NCI-H345 treated with DMSO at 0.1 percent for 48 hours (cell line): ENCODE results near the gene PLRG1.

Experiments
- DNase-seq: peaks from one replicate; lab custom pipeline; 2025; ENCODE audit not compliant: unreplicated experiment; lab: John Stamatoyannopoulos, UW

Gene PLRG1

DNA sequence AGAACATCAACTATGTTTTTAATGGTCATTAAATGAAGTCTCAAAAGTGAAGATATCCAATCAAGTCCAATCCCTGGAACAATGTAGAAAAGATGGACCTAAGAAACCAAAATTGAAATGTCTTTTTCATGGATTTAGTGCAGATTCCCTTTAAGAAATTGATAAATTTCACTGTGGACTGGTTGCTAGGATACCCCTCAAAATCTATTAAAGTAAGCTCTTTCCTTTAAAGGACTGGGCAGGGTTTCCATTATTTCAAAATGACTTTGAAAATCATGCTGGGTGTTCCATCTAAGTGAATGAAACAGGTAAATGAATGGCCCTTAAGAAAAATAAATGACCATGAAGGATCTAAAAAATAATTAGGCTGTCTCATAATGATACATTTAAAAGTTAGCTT lies 28.6 kb downstream of the PLRG1 start:
- DNase-seq, result no peak

DNA sequence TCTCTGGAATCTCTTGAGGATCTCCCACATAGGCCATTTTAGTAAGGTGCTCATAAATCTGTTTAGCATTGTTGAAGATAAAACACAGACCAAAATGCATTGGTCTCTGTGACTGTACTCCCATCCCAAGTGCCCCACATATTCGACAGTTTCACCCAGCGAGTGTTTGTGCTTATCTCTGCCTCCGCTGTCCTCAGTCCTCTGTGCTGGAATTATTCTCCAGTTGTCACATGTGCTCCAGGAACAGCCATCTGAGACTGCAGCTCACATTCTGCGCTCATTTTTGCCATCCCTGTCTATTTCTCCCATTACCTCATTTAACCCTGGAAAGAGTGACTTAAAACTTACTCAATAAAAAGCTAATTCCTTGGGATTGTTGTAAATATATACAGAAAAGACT lies 31.0 kb downstream of the PLRG1 start:
- DNase-seq, result no peak

DNA sequence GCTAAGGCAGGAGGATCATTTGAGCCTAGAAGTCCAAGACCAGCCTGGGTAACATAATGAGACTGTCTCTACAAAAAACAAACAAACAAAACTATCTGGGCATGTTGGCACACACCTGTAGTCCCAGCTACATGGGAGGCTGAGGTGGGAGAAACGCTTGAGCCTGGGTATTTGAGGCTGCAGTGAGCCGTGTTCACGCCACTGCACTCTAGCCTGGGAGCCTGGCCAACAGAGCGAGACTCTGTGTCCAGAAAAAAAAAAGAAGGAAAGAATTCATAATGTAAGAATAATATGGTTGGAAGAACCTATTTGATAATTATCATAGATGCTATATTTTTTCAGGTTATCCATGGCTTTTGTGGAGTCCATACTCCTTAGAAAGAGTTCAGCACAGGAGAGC lies 32.6 kb downstream of the PLRG1 start:
- DNase-seq, result no peak

DNA sequence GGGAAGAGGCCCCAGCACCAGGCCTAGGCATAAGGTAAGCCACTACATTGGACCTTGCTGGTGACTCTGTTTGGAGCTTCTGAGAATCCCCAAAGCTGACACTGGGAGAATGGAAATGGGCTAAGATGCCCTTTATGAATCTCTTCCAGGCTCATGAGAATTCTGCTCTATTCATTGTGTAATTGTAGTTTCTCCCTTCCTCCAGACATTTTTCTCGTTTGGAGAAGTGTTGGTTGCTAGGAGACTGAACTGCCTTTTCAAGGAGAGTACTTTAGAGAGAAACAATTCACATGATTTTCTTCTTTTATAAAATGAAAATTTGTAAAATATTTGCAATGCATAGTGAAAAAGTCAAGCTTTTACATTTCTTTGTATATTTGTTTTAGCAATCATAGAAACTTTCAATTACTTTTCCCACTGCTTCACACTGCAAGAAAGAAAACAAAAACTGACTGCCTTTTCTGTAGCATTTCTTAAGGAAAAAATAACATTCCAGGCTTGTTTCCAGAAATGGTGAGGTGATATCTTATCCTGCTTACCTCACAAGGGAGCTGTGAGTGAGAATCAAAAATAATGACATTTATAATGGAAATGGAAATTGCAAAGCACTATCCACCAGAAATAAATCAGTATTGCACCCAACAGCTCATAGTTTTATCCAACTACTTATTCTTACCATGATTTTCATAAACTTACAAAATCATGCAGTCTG lies 33.7 kb downstream of the PLRG1 start:
- DNase-seq, result no peak

DNA sequence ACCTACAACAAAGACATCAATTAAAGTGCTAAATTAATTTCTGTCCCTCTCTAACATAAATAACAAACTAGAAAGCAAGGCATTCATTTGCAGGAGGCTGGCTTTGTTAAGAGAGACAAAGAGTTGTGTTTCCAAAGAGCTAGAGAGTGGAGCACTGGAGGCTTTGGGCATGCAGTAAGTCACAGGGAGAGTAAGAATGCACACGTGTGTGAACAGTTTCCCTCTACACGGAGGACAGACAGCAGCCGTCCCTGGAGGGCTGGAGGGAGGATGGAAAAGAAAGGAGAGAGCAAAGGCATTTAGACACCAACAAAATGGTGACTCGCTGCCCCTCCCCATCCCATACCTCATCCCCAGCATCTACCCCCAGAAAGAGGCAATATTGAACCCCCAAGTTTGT lies 38.2 kb downstream of the PLRG1 start:
- no peak for DNase-seq

DNA sequence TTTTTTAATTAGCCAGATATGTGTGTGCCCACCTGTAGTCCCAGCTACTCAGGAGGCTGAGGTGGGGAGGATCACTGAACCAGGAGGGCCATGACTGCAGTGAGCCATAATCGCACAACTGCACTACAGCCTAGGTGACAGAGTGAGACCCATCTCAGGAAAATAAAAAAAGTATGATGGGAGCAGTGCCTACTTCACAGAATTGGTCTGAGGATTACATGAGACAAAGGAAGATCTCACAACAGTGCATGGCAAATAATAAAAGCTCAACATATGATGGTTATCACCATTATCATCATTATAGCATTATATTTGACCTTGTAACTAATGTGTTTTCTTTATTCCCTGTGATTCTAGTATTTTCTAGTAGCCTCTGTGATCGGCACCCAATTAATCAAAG lies 38.7 kb downstream of the PLRG1 start:
- no peak for DNase-seq

DNA sequence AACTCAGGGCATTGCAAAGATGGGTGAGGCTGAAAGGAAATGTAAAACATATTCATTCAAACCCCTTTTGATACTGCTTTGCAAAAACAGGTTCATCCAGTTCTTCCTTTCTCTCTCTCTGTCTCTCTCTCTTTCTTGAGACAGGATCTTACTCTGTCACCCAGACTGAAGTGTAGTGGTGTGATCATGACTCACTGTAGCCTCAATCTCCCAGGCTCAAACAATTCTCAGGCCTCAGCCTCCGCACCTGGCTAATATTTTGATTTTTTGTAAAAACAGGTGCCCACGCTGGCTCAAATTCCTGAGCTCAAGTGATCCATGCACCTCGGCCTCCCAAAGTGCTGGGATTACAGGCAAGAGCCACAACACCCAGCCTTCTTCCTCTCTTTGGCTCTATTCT lies 43.0 kb downstream of the PLRG1 start:
- no peak for DNase-seq

DNA sequence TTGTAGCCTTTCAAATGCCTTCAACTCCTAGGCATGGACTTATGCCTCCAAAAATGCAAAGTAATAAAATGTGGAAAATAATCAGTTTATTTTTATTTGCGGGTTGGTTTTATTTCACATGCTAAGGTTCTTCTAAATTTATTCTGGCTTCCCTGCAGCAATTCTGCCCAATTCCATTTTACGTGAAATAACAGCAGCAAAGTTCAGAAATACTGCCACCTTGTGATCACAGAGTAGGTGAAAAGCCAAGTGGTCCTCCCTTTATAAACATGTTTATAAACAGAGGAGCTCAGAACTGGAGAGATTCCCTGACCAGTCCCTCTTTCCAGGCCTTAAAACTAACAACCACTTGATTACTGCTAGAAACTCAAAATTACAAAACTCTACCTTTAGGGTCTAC lies 43.9 kb downstream of the PLRG1 start:
- DNase-seq, result no peak

DNA sequence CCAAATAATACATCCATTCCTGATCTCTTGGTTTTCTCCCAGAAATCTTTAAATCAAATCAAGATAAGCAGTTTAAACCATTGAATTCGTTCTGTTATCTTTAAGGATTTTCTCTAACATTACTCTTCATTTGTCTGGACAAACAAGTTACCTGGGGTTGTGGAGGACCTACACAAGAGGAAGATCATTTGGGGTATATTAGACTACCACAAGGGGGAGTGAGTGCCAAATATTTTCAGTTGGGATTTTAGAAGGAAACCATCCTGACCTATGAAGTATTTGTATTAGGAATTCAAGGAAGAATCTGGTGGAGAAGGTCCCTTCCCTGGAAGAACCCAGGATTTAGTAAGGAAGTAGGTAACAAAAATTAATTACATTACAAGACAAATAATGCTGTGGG lies 46.6 kb downstream of the PLRG1 start:
- DNase-seq, result no peak

DNA sequence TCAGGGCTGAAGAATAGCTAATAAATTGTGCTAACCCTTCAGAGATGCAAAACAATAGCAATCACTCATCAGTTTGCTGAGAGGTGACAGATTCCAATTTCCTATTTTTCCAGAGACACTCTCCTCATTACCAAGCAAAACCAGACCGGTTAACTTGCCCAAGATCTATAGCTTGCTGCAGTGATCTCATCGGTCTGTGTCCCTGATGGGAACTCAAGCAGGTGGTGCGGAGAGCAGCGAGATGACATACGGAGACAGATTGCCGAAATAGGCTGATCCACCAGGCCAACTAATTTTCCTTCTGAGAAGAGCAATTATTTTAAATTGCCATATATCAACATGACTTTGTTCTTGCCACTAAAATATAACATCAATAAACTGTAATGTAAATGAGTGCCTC lies 48.1 kb downstream of the PLRG1 start:
- no peak for DNase-seq

DNA sequence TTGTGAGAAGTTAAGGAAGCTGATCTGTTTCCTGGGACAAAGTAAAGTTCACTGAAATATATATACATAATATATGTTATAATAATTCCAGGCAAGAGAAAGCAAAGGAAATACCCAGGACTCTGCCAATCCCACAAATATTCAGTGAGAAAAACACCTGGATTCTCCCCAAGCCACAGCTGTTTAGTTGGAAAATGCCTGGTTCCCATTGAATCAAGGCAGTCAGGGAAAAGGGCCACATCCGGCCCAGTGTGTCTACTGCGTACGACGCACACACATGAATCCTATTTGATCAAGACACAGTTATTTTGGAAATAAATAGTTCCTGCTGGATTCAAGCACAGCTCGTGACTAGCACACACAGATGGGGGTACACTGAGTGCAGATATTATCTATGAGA lies 52.3 kb downstream of the PLRG1 start:
- DNase-seq, result no peak

DNA sequence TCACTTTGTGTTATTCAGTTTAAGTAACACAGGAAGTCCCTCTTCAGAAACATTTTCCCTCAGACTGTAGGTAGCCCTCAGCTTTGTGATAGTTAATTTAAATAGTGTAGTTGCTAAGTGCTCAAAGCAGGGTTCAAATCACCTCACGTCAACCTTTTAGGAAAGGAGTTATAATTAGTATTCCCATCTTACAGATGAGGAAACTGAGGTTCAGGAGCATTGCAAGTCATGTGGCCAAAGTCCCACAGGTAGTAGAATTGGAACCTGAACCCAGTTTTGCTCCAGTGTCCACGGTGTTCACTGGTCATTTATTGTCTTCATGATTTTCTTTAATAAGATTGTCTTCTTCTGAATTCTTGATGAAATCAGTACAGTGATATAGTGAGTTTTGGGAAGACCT lies 54.3 kb downstream of the PLRG1 start:
- DNase-seq, result no peak

DNA sequence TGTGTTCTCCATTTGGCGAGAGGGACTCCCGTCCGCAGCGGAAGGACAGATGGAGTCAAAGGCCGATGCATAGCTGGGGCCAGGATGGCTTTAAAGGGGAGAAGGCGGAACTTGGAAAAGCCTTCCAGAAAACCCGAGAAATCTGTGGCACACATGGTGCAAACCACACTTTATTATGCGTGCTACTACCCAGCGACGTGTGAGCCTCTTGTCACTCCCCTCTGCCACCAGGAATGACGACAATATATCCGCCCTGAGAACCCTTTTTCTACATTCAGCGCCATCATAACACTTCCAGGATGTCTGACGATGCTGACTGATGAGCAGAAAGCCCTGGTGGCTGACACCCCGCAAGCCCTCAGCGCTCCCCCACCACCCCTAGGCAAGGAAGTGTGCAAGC lies 57.9 kb downstream of the PLRG1 start:
- DNase-seq, result no peak

DNA sequence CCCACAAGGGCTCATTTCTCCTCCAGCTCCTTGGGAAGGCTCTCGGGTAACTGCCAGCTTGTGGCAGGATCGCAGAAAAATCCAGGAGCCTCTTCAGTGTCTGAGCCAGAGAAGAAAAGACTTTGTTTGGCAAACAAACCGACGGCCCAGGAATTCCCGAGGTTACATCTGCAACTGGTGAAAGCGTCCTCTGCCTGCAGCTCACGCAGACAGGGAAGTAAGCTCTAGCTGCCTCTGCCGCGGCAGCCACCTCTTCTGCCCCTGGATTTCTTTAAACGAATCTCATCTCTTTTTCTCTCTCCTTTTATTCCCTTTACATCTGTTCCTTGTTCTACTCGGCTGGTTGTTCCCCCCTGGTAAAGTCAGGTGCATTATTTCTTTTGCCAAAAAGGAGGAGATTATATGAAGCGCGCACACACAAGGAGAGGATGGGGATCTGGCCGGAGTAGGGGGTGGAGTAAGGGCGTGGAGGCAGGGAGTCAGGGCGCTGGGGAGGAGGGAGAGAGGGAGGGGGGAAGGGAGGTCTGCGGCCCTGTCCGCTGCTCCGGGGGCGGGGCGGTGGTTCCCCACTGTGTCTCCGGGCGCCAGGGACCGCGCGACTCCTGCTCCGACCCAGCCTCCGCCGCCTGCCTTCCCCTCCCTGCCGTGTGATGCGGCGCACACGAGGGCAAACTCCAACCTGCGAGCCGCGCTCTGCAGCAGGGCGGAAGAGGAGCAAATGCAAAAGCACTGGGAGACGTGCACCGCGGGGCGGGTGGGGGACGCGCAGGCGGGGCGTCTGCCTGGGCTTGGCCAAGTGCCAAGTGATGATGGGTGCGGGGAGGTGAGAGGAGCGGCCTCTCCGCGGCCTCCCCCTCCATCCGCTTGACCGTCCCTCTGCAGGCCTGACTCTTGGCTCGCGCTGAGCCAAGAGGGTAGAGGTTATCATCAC lies 58.6 kb downstream of the PLRG1 start, which contains the start of gene DCHS2:
DCHS2 (minus strand) TSS at position 459 of the 931 bp plus-strand sequence; CDS start at position 15, 444 bp downstream.
- DNase-seq, result no peak

DNA sequence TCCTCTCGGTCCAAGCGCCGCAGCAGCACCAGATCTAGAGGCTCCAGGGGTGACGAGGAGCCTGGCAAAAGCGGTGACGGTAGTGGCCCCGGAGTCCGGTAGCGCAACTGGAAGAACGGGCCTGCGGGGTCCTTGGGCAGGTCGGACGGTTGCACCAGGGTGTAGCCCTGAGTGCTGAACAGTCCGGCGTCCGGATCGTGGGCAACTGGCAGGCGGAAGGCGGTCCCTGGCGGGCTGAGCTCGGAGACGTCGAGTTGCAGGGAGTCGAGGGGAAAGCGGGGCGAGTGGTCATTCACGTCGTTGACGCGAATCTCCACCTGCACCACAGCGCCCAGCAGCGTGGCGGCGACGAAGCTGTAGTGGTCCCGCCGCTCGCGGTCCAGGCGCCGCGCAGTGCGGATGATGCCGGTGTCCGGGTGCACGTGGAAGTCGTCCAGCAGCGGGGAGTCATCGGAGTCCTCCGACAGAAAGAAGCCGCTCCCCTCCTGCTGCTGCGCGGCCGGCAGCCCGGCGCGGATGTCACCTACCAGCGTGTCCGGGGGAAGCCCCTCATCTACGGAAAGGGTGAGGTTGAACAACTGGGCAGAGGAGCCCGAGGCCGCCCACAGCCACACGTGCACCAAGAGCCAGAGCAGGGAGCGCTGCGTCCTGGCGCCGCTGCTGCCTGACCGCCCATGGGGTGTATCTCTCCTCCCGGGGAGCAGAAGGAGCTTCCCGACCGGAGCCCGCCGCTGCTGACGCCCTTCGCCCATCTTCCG lies 59.4 kb downstream of the PLRG1 start:
- DNase-seq, result no peak

DNA sequence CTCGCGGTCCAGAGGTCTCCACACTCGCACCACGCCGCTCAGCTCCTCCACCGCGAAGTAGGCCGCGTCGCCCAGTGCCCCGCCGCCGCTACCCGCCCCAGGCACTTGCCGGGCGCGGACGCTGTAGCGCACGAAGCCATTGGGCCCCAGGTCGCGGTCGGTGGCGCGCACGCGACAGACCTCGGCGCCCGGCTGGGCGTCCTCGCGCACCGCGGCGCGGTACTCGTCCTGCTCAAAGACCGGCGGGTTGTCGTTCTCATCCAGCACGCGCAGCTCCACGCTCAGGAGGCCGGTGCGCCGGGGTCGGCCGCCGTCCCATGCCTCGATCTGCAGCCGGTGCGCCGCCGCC lies 60.0 kb downstream of the PLRG1 start:
- no peak for DNase-seq

DNA sequence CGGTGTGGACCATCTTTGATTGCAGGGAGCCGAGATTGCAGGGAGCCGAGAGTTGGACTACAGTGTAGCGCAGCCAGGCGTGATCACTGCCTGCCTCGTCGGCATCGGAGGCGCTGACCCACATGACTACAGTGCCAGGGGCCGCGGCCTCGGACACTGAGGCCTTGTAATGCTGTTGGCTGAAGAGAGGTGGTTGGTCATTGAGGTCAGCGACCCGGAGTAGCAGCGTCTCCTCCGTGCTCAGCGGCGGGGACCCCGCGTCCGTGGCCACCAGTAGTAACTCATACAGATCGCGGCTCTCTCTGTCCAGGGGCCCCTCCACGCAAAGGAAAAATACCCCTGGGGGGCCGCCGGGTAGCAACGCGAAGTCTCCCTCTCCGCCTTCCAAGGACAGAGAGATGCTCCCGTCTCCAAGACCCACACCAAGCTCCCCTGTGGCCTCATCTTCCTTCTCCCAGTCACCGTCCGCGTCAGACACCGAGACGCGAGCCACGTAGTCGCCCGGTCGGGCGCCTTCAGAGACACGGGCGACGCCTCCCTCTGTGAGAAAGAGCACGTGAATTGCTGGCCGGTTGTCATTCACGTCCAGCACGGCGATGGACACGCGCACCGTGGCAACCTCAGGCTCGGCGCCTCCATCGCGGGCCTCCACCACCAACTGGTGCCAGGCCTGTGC lies 60.5 kb downstream of the PLRG1 start:
- no peak for DNase-seq

DNA sequence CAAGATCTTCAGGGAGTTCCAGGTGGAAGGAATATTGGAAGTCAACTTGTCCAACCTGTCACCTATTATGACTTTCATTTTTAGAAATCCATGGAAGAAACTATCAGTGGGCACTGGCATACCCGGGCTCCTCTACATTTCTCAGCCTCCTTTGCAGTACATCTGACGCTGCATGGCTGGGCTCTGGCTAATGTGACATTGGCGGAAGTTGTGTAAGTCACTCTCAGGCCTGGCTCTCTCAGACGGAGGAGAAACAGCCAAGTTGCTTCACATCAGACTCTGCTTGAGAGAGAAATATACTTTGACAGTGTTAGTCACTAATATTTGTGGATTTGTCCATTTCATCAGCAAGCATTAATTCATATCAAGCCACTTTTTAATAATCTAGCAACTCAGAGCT lies 63.1 kb downstream of the PLRG1 start:
- no peak for DNase-seq

DNA sequence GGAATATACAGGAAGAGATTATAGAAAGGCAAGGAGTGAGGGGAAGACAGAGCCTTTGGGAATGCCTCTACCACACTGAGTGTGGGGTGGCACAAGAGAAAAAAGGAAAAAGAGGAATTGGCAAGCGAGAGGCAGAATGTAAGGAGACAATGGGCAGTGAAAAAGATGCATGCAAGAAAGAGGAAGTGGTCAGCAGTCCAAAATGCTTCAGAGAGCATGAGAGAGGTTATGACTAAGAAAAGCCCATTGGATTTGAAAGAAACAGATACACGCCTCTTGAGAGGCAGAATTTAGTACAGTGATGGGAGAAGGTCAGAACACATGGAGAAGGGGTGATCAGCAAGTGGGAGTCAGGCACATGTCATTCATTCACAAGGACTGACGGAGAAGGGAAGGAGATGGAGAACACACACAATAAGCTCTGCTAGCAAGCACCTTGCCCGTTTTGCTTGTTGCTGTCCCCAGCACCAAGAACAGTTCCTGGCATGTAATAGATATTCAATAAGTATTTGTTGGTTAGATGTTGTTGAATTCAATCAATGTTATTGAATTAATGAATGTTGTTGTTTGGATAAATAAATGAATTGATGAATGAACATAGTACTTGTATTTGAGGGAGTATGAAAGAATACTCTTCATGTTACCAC lies 65.0 kb downstream of the PLRG1 start:
- no peak for DNase-seq
